Activated CD4-positive, alpha-beta T cell treated with anti-CD3 and anti-CD28 coated beads, Interleukin-10, Interleukin-2, amounts not matched to agents 100 ng/mL and 50 ng/mL, durations not matched to agents 16 hours and 8 hours (primary cell): ENCODE measurements around the gene ITPR1.

Experiments used
- DNase-seq: peaks from one replicate; pipeline ENCODE4 v3.0.0-alpha.2; 2020

The ITPR1 gene

DNA sequence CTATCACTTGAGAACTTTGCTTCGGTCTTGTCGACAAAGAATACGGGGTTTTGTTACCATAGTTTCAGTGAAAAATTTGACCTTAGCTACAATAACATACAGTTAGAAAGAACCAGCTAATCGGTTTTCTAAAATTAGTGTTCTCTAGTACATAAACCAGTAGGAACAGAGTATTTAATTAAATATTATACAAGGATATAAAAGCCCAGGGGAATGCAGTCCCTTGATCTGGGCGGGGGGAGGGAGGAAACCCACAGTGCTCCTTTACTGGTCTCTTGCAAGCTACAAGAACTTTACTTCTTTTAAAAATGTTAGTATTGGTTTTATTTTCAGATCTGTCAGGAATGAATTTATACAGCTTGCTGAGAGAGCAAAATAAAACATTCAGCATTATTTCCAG is 41.8 kb downstream of the ITPR1 start:
- no peak for DNase-seq

DNA sequence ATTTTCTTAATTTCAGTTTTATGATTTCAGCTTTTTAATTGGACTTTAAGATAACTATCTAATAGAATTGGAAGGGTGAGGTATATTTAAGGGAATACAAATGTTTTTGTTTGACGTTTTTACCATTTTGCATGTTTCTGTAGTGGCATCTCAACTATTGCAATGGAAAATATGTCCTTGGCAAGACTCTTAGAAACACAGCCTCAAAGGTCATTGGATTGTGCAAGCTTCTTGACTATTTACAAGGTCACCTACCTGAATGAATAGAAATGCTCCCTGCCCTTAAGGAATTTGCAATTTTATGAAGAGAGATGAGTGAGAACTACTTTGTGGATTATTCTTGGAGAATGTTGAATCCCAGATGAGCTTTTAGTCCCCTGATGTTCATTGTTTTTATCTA is 43.1 kb downstream of the ITPR1 start:
- no peak for DNase-seq

DNA sequence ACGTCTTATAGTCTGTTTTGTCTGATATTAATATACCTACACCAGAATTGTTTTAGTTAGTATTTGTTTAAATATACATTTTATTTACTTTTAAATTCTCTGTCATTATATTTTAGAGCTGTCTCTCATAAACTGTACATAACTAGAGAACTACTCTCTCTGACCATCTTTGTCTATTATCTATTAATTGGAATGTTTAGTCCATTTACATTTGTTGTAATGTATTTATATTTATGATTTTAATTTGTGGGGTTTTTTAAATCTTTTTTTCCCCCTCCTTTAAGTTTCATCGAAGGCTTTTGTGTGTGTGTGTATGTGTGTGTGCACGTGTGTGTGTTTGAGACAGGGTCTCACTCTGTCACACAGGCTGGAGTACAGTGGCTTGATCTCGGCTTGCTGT is 47.1 kb downstream of the ITPR1 start:
- no peak for DNase-seq

DNA sequence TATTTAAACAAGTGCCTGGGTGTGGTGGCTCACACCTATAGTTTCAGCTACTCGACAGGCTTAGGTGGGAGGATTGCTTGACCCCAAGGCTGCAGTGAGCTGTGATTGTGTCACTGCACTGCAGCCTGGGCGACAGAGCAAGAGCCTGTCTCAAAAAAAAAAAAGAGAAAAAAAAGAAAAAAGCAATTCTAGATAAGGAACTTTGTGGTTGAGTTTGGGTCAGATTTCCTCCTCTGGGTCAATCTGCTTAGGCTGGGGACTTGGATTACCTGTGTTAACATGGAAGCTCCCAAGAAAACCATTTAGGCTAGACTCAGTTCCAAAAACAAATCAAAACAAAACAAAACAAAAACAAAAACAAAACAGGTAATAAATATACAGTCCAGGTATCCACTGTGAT is 50.0 kb downstream of the ITPR1 start:
- DNase-seq: no peak

DNA sequence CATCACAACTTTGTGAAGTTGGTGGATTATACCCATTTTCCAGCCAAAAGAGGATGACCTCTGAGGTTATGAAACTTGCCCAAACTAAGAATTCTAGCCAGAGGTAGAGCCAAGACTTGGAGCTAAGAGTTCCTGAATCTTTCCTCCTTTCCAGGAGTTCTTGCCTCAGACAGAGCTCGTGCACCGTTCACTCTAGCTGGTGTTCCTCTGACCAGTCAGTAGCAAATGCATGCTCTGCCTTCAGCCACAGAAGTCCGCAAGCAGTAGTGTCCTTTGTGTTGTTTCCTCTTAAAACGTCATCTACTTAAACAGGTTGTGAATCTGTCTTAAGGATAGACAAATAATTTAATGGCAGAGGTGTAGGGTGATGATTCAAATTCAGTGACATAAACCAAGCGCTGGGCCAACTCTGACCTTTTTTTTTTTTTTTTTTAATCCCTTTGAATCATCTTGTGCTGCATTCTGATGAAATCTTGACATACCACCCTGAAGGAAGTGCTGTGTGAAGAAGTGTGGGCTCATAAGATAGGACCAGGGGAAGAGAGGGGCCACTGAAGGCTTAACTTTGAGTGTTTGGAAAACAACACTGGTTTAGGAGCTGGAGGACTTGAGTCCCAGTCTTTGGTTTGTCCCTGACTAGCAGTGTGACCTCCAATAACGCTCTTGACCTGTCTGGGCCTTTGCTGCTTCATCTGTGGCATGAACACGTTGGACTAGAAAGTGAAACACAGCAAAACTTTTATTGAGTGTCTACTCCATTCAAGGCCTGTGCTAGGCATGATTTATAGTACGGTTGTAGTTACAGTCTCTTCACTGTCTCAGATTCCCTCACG is 53.4 kb downstream of the ITPR1 start:
- DNase-seq: no peak

DNA sequence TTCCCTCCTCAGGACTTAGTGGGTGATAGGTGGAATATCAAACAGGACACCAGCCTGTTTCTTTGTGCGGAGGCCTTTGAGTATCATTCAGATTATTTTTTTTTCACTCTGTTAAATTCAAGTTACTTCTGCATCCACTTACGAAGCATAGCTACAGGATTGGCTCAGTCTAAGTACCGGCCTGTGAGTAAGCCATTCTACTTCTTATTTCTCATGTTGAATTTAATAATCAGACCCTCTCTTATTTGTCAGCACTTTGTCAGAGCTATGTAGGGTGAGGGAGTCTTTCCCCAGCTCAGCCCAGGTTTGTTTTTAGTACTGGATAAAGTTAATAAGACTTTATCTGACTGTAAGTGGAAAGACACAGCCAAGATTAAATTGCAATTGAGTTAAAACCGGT is 54.7 kb downstream of the ITPR1 start:
- DNase-seq: no peak

DNA sequence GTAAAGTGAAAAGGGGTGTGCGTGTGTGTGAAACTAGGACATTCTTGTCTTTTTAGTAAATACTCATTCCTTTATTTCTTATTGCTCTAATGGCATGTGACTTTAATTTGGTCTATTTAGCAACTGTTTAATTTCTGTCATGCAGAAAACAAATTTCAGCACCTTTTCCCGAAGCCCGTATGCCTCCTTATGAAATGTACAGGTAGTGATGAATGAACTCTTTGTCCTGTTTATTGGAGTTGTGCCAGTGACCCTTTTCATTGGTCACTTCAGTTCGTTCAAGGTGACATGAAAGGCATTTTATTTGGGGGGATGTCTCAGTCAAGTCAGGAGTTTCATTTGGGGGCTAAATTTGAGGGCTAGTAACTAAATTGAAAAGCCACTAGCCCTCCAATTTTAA is 55.2 kb downstream of the ITPR1 start:
- no peak for DNase-seq

DNA sequence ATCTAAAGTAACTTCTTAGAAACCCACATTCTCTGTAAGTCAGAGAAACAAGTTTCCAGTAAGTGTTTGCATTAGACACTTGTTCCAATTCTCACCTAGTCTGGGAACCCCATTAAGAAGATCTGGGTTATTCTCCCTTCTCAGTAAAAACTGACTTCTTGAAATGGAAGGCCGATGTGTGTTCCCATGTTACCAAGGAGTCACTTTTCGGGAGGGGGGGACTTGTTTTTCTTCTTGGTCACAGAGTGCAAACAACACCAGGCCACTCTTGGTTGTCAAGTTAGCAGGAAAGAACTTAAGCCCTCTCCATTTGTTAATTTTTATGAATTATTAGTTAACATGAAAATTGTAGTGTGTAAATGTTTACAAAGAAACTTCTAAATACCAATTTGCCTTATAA is 55.6 kb downstream of the ITPR1 start:
- no peak for DNase-seq

DNA sequence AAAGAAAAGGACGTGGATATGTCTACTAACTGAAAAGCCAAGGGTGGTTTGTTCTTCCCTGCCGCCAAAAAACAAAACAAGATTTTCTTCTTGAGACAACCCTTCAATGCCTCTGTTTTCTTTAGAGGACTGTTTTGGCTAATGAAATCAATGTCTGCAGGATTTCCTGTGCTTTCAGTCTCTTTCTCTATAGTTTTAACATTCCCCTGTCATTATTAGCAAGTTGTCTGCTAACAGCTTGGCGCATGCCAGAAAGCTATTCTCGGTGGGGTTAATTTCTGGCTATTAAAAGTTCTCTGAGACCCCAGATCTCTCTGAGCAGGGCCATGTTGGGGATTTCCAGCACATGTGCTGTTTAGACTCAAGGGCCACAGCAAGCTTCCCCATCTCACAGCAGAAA is 56.7 kb downstream of the ITPR1 start:
- DNase-seq: no peak

DNA sequence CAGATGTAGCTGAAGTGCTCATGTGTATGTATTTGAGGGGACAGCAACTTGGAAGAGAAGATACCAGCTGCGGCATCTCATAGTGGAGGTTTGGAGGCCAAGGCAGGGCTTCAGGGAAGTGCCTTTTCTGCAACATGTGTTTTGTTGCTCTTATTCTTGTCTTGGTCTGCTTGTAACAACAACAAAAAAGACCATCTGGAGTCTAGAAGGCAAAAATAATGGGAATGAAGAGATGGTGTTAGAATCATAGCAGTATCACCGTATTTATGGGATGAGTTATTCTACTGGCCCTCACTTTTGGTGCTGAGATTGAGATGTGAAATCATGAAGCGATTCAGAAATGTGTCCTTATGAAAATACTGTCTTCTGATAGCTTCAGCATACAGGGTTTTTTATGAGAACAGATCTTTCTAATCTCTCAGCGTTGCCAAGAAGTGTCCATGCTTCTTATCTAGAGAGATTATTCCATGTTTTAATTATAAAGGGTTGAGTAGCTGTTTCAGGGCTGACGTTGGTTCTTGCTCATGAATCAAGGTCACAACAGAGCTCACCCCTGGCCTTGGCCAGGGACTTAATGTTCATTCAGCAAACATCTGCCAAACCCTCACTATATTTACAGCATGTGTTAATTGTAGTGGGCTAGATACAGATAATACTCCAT is 58.0 kb downstream of the ITPR1 start:
- no peak for DNase-seq

DNA sequence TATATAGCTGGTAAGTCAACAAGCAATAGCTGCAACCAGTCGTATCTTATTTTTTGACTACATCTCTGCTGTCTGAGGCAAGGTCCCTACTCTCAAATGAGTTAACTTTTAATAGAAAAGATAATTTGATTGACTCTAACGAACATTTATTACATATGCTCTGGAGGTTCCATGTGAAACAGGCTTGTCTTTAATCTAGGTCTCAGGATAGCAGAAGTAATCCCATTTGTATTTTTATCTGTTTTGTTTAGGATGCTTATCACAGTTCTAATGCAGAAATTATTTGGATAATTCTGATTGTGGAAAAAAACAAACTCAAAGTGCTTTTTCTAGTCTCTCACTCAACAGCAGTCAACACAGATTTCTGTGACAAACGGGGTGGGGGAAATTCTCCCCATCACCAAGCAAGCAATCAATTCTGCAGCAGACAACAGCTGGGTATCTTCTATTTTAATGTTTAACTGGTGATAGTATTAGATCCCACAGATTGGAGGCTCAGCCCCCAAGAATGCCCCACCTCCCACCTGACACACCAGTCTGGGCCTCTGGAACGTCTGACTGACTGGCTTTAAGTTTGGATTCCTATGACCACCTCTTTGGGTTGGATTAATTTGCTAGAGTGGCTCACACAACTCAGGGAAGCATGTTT is 58.8 kb downstream of the ITPR1 start:
- DNase-seq: no peak

DNA sequence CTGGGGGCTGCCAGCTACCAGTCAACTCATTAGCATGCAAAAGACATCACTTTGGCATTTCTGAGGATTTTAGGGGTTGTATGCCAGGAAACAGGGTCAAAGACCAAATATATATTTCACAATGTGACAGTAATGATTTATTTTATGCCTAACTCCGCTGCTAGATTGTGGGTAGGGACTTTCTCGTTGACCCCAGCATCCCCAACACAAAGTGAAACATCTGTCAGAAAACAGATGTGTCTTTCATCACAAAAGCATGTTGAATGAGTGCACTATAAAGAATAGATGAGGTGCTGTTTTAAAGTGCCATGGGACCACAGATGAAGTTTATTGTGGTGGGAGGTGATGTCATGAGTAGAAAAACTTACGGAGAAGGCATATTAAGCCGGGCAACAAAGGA is 59.7 kb downstream of the ITPR1 start:
- DNase-seq: no peak

DNA sequence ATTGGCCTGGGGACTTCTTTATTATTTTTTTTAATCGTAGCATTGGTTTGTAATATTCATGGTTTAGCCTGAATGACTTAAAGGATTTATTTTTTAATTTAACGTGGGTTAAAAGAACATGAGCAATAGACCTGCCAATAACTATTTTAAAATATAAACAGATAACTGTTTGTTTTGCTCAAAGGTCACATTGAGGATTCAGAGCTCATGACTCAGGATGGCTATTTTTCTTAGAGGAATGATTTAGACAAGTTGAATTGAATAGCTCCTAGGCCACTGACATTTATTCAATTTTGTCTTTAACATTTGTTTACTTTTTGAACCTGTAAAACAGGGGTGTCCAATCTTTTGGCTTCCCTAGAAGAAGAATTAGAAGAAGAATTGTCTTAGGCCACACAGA is 68.5 kb downstream of the ITPR1 start:
- no peak for DNase-seq

DNA sequence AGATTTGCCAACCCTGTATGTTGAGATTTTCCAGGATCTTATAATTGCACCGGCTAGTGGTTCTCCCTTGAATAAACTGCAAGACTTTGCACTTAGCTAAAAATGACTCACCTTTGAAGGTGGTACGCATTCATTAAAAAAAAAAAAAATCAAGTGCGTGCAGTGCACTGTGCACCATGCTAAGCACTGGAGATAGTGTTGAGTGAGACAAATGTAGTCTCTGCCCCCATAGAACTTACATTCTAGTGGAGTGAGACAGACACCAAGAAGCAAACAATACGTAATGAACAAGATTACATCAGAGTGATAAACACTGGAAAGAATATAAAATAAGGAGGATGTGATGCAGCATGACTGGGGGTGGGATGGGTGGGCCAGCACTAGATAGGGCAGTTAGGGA is 69.4 kb downstream of the ITPR1 start:
- no peak for DNase-seq

DNA sequence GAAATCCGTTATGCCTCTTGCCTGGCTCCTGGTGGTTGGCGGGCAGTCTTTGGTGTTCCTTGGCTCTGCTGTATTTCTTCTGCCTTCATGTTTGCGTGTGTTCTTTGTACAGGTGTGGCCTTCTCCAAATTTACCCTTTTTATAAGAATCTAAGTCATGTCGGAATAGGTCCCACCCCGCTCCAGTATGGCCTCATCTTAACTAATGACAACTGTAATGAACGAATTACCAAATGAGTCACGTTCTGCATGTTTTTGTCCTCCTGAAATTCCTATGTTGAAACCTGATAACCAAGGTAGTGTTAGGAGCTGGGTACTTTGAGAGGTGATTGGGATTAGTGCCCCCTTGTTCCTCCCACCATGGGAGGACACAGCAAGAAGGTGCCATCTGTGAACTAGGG is 71.1 kb downstream of the ITPR1 start:
- no peak for DNase-seq

DNA sequence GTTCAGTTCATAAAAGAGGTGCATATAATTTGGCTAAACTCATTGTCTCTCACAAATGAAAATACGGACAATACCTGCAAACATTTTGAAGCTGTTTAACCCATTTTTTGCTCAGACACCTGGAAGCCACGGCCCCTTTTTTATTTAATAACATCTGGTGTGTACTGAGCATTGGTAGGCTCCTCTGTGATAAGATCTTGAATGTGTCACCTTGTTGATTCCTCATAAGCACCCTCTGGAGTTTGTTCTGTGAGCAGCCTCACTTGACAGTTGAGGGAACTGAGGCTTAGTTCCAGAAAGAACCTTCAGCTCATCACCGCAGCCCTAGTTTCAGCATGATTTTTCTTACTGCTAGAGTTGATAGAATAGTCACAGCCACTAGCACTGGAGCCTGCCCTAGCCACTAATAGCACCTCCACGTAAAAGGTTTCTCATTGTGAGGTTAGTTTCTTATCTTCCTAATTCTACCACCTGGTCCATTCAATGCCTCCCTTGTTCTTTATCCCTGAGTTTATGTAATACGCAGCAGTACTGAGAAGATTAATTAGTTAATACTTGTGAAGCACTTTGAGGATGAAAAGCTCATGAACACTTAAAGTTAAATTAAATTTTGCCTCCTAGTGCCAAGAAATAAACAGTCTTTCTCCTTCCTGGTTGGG is 71.9 kb downstream of the ITPR1 start:
- no peak for DNase-seq

DNA sequence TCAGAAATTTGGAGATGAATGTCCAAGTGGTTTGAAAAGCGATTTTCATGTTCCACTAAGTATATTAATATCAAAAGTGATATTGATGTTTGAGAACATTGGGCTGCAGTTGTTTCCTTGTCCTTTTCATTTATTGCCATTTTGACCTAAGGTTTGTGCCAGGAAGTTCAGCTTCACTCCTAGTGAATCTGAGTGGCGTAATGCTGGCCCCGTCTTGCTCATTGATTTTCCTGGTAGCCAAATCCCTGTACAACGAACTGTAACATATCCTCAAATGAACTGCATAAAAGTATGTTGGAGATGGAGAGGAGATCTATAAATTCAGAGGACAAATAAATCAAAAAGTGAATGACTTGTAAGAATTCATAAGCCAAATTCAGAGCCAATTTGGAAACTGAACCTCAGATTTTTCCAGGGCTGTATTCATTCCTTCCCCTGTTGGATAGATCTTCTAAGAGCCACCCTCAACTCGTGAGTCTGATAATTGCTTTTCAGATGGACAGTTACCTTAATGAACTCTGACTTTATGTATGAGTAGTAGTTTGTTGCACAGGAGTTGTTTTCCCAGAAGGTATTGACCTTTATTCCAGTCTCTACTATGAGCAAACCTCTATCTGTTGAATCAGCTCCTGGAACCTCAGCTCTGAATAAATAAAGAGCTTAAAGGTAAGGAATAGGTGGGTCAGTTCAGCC is 72.8 kb downstream of the ITPR1 start:
- DNase-seq: no peak

DNA sequence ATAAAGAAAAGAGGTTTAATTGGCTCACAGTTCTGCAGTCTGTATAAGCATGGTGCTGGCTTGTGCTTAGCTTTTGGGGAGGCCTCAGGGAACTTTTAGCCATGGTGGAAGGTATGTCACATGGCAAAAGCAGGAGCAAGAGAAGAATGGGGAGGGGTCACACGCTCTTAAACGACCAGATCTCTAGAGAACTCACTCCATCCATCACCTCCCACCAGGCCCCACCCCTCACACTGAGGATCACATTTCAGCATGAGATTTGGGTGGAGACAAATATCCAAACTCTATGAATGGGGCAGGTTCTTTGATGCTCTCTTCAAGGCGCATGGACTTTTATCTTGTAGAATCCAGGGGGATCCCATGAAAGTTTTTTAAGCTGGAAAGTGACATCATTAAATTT is 75.7 kb downstream of the ITPR1 start:
- DNase-seq: no peak

DNA sequence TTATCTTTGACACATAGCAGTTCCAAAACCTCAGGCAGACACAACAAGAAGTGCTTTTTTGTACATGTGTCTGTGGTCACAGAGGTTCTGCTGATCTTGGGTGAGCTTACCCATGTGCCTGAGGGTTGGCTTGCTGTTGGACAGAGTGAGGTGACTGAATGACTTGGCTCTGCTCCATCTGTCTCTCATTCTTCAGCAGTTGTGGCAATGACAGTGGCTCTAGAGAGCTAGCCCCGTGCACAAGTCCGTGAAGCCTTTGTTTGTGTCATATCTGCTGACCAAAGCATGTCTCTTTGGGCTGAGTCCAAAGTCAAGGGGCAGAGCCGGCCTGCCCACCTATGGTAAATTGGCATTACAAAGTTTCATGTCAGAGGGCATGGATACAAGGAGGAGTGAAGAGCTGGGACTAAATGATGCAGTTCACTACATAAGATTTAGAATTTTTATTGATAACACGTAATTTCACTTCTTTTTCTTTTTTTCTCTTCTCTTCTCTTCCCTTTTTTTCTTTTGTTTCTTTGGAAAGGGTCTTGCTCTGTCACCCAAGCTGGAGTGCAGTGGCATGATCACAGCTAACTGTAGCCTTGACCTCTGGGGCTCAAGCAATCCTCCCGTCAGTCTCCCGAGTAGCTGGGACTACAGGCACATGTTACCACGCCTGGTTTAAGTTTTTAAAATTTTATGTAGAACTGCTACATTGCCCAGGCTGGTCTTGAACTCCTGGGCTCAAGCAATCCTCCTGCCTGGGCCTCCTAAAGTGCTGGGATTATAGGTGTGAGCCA is 77.9 kb downstream of the ITPR1 start:
- DNase-seq: no peak

DNA sequence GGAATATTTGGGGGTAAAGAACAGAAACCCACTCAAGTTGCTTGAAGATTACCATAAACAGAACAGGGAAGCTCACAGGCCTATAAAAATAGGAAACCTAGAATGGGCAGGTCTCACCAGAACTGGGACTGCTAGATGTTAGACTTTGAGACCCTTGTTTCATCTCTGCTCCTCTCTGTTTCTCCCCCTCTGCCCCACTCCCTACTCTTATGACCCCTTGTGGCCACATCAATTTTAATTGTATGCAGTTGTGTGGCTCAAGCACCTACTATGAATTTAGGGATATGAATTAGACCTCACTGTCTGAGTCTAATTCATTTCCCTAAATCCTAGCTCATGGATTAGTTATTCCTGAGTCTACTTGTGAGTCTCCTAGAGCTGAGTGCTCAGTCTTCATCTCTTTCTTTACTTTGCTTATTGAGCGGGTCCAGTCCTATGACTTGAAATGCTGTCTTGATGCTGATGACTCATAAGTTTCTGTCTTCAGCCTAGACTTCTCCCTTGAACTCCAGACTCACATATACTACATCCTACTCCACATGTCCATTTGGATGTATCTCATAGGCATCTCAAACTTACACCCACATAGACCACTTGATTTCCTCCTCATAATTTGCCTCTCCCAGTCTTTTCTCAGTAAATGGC is 78.7 kb downstream of the ITPR1 start:
- DNase-seq: no peak

DNA sequence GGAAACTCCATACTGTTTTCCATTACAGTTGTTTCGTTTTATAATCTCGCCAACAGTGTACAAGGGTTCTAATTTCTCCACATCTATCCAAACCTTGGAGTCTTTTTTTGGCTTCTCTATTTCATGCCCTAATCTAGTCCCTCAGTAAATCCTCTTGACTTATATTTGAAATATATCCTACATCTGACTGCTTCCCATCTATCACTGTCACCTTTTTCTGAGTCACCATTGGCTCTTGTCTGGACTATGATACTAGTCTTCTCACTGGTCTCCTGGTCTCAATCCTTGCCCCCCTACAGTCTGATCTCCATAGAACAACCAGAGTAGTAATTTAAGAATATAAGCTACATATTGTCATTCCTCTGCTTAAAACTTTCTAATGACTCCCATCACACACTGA is 80.0 kb downstream of the ITPR1 start:
- DNase-seq: no peak
